NCI-H187 treated with DMSO at 0.1 percent for 48 hours (cell line): ENCODE data around the gene ATP6V0E2.

Source experiments
- DNase-seq: peaks from one replicate; lab custom pipeline; 2025; lab: John Stamatoyannopoulos, UW

ATP6V0E2 gene

DNA sequence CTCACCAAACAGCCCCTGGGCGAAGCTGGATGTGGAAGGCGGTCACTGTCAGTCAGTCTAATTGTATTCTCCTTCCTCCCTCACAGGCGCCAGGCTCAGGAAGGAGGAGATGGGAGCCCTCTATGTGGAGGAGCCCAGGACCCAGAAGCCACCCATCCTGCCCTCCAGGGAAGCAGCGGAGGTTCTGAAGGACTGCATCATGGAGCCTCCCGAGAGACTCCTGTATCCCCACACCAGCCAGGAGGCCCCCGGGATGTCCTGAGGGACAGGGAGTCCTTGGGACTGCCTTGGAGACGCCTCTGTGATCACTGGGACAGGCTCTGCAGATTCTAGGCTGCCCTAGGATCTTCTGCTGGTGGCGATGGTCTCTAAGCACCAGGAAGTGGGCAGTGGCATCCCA lies 9.7 kb upstream of the ATP6V0E2 start:
- no peak for DNase-seq

DNA sequence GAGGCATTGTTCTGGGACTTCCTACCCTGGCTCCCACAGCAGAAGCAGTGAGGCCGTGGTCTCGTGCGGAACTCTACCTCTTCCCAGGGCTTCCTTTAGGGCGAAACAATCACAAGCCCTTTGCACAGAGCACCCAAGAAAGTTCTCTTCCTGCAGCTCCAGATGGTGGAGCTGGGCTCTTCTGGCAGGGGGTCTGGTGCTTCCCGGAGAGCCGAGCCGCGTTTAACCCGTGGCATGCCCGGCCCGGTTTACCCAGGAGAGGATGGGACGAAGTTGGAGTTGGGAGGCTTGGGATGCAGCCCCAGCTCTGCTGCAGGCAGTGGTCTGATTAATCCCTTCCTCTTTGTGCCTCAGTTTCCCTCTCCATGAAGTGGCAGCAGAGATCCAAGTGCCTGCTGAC lies 9.0 kb upstream of the ATP6V0E2 start:
- DNase-seq: no peak

DNA sequence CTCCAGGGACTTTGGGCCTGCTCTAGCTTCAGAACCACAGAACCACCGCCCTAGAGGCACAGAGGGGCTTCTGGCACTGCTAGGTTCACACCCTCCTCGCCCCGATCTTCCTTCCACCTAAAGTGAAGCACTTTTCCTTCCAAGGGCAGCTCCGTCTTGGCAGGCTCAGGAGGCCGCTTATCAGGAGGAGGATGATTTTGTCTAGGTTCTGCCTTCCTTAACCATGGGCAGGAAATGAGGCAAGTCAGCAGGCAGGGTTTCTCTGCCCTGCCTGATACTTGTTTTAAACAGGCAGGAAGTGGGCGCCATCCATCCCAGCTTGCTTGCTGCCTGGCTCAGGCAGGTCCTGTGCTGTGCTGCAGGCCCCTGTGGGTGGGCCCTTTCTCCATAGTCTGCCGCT lies 8.3 kb upstream of the ATP6V0E2 start:
- no peak for DNase-seq

DNA sequence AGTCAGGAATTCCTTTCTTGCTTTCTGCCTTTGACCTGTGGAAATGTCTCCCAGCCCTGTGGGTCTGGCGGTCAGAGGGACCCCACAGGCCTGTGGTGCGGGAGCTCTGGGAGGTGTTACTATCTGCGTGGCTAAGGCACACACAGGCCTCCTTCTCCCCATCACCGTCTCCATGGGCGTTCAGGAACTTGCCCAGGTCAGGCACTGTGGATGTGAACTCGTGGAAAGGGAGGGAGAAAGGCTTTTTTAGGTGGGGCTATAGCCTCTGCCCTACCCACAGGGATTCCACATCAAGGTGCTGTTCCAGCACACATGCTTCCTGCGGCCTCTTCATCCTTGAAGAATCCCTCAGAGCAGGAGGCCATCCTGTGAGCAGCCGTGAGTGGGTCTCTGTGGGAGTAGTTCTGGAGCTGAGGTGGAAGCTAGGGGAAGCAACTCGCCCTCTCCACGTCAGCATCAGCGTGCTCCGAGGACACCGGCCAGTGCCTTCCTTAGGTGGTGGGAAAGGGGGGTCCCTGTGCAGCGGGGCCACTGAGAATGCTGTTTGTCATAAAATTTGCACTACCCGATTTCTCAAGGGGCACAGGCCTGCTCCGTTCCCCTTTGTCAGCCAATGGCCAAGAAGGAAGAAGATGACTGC lies 7.5 kb upstream of the ATP6V0E2 start:
- DNase-seq: no peak

DNA sequence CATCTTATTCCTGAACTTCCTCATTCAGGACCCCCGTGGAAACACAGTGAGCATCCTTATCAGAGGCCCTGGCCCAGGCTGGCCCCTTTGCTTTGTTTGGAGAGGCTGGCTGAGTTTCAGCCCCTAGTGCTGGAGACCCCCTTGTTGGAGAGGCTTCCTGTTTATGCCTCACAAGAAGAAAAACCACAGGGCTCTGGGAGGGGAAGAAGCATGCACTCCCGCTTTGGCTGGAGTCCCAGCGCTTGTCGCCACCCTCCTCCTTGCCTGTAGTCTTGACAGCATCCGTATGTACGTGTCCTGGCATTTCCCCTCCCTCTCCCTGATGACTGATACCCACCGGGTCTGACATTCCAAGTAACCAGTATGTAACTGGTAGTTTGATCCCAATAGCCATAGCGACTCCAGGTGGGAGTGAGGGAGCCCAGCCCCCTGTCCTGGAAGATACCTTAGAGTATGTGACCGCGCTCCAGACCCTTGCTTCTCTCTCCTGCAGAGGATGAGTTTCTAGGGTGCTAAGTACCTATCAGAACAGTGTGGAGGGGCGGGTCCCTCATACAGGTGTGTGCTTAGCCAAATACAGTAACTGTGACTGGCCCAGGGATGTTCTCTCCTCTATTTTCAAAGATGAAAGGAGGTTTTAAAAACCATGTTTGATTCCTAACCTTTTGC lies 6.9 kb upstream of the ATP6V0E2 start:
- DNase-seq: no peak

DNA sequence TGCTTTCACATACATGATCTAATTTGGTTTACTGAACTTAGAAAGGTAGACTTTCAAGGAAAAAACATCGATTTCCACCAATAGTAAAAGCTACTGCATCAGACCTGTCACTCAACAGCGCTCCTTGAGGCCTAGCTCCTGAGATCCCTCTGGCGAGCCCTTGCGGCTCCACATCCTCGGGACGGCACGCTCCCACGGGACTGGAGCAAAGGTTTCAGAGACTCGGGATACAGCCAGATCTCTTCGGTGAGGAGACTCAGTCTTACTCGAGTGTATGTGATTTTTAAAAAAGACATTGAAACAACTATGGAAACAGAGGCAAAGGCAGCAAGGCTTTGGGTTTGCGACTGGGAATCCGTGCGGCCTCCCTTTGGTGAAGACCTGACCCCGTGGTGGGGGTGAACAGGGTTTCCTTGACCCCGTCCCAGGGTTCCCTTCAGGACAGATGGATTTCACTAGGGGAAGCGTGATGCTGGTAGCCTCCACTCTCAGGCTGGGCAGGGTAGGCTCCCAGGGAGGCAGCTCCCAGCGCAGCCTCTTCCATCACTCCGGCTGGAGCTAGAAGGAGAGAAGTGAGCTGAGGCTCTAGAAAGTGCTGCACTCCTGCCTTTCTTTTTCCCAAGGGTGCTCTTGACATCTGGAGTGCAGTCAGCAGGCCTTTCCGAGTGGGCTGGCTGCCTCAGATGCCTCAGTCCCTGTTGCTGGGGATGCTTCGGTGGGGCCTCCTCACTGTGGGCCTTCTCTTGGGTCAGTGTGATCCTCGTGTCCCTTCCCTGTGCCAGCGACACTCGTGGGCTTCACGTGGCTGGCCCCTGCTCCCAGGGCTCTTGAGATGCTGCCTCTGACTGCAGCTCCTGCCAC lies 5.8 kb upstream of the ATP6V0E2 start:
- DNase-seq: no peak

DNA sequence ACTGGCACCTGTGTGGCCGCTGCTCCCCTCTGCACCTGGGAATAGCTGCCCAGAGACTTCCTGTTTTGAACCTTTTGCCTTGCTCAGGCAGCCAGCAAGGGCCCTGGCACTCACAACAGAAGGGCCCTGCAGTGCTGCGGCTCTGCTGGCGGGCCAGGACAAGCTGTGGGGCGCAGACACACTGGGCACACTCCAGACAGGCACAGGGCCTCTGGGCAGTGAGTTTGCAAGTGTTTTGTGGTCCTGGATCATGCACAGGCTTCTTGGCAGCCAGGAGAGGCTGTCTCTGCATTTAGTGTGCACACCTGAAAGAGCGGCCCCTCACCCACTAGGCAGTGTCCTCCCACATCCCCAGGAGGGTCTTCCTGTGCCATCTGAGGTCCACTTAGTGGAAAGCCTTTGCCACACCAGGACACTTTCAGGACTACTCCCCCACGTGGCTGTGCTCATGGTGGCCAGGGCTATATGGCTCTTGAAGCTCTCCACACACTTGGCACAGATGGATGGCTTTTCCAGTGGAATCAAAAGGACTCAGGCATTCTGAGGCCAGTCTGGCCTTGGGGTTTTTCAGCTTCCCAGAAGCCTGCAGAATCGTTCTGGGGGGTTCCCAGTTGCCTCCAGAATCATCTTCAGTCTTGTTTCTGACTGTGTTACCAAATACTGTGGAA lies 5.0 kb upstream of the ATP6V0E2 start:
- no peak for DNase-seq

DNA sequence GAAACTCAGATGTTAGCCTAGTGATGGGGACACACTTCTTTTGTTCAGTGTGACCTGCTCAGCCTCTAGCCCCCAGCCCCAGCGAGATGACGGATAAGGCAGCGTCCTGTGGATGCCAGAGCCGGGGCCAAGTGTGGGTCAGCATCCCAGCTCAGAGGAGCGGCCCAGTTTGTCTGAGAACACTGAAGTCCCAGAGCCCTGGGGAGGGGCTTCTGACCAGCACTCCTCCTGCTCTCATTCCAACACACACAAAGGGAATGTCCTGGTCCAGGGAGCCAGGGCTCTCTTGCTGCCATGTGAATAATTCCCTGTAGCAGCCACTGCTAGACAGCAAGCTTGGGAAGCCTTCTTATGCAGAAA lies 4.5 kb upstream of the ATP6V0E2 start:
- no peak for DNase-seq

DNA sequence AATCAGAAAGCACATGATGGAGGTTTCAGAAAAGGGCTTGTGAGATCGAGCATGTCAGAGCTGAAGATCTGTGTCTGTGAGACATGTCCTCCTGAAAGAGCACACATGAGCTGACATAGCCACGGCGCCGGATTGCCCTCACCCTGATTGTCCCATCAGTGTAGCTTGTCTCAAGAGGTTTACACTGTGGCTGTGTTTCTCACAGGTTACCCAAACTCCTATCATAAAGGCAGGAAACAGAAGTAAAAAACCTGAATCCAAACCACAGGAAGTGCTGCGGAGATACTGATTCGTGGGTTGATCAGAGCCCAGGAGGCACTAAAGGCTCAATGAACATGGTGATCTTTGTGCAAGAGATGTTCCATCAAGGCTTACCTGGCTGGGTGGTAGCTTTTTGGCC lies 3.9 kb upstream of the ATP6V0E2 start:
- DNase-seq: no peak

DNA sequence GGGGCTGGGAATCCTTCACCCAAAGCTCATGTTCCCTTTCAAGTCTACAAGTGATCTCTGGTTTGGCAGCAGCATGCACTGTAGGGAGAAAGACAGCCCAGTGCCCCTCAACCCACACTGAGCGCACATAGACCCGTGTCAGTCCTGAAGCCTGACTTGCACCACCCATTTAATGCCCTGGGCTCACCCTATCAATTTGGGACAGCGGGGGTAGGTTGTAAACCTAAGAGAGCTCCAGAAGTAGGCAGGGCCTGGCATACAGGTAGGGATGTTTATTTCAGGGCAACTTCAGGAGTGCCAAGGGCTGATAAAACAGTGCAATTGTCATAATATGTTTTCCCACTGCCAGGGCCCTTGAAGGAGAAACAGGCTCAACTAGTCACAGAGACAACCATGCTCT lies 3.5 kb upstream of the ATP6V0E2 start:
- no peak for DNase-seq

DNA sequence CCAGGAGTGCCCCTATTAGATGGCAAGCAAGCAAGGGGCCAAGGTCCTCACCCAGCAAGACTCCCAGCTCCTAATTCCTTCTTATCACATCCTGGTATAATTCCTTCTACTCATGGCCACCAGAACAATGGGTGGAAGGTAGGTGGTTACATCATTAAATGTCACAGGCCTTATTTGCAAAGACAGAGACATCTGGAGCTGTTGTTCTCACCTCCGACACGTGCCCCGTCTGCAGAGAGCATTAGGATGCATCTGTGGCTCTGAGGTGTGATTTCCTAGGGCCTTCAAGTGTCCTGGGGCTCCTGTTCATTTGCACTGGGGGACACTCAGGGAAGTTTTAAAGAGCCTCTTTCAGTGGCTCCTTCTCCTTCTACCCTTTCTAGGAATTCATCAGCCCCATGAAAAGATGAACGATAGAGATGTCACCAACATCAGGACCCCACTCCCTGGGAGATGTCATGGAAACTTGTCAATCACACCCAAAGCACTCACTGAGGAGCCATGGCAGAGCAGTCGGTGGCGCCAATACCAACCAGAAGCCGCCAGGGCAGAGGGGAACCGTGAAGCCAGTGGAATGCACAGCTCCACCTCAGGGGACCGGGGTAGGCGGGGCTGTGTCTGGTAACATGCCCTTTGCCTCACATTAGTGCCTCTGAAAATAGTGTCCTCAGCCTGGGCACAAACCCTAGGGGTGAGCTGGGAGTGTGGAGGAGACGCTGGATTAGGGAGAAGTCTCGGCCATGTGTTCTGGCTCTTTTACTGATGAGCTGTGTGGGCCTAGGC lies 2.9 kb upstream of the ATP6V0E2 start:
- DNase-seq: no peak

DNA sequence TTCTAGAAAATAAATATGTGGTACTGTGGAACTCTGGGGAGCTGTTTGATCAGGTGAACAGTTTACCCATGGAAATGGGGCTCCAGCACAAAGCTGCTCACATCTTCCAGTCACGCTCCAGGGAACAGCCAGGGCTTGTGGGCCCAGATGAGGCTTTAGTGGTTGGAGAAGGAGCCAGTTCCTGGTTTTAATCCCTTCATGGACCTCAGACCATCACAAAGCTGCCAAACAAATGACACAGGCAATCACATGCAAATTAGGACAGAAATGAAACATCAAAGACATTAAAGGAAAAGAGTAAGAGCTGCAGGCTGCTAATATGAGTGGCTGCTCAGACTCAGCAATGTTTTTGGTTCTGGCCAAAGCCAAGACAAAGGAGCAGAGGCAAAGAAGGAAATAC lies 2.2 kb upstream of the ATP6V0E2 start:
- no peak for DNase-seq

DNA sequence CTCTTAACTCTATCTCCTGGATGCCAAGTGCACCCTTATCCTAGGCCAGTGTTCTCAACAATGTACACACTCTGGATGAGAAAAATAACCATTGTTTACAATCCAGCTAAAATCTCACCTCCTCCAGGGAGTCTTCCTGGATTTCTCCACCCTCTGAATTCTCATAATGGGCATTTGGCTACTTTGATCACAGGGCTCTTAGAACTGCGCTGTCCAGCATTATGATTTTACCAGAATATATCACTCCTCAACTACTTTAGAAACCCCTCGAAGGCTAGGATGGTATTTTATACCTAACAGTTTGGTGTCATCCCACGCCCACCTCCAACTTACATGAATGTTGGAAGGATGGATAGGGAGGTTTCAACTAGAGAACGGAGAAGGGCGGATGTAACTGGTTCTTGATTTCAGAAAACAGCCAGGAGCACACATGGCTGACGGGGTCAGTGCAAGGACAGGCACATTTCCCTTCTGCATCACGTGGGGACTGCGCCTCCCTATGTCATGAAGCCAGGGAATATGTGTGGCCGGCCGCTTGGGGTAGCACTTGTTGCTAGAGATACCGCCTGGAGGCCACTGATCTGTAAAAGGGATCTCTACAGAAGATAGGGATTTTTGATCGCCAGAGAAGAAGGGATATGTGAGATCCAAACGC lies 1.2 kb upstream of the ATP6V0E2 start:
- DNase-seq: peak; percentile 65

DNA sequence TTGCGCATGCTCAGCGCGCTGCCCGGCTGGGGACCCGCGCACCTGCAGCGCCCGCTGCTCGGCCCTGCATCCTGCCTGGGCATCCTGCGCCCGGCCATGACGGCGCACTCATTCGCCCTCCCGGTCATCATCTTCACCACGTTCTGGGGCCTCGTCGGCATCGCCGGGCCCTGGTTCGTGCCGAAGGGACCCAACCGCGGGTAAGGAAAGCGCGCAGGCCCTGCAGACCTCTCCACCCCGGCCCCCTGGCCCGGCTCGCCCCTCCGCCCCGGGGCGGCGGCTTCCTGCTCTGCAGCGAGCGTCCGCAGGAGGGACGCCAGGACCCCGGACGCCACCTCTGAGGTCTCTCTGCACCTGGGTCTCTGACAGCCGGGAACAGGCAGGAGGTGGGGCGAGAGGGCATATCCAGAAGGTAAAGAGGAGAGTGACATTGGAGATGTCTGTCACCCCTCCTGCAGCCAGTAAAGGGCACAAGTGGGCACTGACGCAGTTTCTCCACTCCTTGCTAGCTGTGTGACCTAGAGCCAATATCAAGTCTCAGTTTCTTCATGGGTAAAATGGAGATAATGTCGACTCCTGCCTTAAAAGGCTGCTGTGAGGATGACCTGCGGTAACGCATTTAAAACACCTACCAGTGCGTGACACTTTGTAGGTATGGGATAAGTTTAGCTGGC lies 338 bp downstream of the ATP6V0E2 start:
- DNase-seq: no peak

DNA sequence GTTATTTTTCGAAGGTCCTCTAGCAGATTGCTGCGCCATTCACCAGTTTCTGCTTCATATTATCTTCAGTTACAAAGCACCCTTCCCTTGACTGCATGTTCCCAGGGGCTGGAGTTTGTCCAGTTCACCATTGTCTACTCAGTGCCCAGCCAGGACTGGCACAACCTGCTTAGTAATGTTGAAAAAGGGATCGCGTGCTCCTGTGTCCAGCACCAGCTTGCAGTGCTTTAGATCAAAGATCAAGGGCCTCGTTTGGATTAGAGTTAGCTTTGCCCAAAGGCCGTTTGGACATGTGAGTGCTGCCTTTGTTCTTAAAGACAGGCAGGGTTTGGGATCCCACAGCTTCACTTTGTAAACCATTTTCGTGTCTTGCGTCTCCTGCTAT lies 867 bp downstream of the ATP6V0E2 start:
- no peak for DNase-seq

DNA sequence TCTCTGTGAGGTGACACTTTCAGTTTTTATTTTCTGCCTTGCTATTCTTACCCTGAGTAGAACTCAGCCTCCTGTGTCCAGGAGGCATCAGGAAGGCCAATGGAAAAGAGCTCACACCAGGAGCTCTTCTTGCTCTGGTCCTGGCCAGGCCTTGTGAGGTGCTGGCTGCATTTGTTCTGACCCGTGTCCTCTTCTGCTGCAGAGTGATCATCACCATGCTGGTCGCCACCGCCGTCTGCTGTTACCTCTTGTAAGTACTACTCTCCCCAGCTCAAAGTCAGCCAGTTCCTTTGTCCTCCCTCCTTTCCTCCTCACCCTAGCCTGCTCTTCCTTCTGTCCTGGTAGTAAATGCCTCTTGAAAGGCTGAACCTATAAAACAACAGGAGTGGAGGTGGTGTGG lies 1.6 kb downstream of the ATP6V0E2 start:
- no peak for DNase-seq

DNA sequence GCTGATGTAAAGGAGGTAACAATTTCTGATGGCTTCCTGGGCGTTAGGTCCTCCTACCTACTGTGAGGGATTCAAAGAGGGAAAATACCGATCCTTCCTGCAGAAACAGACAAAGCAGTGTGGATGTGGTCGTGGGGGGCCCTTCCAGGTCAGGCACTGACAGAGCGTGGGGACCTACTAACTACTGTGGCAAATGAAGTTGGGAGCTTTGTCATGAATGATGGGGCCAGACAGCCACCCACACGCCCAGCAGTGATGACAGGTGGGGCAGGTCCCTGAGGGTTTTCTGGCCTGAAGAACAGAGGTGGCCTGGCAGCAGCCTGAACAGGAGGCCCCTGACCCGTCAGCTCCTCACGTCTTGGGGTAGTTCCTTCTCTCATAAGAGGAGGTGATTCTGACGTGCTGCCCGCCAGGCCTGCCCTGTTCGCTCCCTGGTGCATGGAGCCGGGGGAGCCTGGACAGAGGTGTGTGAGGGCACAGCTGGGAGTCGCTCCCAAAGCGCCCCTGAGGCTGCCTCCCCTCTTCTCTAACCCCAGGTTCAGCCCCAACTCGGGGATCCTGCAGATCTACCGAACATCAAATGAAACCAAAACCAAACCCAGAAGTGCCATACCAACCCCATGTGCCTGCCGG lies 4.2 kb downstream of the ATP6V0E2 start:
- DNase-seq: no peak

DNA sequence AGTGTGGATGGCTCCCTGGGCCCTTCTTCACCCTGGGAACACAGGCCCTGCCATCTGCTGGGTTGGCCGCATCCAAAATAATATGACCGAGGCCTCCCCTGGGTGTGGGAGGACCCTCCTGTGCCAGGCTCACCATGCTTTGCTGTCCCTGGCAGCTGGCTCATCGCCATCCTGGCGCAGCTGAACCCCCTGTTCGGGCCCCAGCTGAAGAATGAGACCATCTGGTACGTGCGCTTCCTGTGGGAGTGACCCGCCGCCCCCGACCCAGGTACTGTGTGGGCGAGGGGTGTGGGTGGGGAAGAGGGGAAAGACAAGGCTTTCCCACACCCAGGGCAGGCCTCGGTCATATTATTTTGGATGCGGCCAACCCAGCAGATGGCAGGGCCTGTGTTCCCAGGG lies 4.8 kb downstream of the ATP6V0E2 start:
- no peak for DNase-seq

DNA sequence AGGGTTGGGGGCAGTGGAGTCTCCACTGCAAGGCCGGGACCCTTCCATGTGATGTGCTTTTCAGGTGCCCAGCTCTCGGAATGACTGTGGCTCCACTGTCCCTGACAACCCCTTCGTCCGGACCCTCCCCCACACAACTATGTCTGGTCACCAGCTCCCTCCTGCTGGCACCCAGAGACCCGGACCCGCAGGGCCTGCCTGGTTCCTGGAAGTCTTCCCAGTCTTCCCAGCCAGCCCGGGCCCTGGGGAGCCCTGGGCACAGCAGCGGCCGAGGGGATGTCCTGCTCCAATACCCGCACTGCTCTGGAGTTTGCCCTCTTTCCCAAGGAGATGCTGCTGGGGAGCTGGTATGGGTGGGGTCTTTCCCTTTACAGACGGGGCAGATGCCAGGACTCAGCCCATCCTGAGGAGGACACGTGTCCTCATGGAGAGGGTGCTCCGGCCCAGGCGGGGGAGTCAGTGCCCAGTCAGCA lies 5.5 kb downstream of the ATP6V0E2 start:
- no peak for DNase-seq
